GM19240 (cell line): Measurements from ENCODE around the gene LRP1.

Experiments
- DNase-seq: peaks from one replicate; pipeline ENCODE4 v3.0.0; 2011; ENCODE audit warnings: low spot score; ENCODE audit not compliant: insufficient read length

The LRP1 gene

DNA sequence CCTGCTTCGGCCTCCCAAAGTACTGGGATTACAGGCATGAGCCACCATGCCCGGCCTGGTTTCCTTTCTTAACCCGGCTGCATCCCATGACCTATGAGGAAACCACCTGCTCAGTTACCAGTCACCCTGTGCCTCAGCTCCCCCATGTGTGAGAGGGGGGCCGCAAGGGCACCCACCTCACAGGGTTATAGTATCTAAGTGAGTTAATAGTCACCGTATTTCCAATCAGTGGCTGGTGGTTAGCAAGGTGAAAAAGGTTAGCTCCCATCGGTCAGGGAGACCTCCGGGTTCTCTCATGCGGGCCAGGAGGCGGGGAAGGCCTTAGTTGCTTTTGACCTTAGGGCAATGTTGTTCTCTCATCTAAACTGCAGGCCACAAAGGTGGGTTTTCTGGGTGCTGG, 6.7 kb downstream of the LRP1 start:
- no peak for DNase-seq

DNA sequence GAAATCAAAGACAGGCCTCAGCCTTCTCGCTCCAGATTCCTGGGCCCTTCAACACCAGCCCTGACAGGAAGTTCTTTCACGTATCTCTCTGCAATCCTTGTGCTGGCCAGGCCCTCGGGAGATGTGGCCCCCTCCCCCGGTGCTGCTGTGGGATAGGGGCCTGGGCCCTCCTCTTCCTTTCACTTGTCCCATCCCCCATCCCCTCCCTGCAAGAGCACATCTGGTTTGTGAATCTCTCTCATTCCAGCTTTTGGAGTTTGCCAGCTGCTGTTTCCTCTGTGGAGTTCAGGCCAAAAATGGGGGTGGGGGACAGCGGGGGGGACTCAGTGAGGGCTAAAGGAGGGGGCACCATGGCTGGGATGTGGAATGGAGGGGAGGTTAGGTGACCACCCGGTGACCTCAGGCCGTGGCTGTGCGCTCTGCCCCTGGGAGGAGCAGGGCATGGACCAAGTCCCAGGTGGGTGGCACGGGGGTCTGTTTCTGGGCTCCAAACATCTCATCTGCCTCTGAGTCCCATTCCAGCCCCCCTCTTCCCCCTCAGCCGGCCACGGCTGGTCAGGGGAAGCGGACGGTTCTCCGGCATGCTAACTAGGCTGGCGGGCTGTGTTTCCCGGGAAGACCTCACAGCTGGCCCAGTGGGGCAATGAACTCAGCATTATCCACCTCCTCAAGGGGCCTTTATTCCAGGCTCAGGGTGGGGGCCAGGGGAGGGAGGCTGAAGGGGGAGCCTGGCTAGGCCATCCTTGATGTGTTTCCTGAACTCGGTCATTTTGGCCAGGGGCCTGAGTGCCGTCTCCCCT, 7.4 kb downstream of the LRP1 start:
- no peak for DNase-seq

DNA sequence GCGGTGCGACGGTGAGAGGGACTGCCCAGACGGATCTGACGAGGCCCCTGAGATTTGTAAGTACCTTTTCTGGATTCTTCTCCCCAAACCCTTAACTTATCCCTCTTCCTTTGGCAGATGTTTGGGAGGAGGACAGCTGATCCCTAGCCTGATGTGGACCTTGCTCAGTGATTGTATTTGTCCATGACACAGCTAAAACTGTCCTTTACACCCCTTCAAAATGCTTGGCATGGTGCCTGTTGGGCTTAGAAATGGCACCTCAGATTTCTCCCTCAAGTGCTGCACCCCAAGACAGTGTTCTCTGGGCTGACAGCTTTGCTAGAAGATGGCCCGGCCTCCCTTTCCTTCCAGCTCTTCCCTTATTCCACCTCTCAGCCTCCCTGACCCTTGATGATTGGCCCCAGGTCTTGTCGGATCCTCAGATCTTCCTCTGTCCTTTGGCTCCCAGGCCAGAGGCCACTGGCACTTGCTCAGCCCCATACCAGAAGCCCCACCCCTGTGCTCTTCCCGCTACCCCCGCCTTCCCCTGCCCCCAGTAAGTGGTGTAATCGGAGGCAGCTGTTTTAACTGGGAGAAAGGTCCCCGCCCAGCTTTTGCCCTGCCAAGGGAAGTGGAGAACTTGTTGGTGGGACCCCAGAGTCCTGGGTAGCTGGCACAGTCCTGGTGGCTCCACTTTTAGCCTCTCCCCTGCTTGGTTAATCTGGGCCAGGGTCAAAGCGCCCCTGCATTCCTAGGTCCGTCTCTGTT, 10.4 kb downstream of the LRP1 start:
- no peak for DNase-seq

DNA sequence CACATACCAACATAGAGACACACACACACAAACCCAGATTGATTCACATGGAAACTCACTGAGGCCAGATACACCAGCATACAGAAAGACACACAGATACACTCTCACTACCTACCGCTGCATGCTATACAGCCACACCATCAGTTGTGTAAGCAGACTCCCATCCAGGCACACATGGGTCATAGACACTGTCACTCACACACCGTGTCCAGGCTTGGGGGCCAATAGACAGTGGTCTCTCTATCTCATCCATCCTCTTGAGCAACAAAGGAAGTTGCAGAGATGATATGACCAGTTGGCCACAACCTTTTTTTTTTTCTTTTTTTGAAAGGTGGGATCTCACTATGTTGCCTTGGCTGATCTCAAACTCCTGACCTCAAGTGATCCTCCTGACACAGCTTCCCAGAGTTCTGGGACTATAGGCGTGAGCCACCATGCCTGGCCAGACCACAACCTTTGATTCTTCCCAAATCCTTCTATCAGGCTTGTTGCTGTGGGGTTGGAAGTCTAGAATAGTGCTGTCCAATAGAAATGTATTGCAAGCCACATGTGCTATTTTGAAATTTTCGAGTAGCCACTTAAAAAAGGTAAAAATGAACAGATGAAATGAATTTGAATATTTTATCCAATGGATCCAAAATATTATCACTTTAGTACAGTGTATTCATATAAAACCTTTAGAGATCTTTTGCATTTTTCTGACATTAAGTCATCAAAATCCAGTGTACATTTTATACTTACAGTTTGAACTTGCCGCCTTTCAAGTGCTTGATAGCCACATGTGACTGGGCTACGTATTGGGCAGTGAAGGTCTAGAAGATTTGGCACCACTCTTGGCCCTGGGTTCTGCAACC, 11.7 kb downstream of the LRP1 start:
- DNase-seq: no peak

DNA sequence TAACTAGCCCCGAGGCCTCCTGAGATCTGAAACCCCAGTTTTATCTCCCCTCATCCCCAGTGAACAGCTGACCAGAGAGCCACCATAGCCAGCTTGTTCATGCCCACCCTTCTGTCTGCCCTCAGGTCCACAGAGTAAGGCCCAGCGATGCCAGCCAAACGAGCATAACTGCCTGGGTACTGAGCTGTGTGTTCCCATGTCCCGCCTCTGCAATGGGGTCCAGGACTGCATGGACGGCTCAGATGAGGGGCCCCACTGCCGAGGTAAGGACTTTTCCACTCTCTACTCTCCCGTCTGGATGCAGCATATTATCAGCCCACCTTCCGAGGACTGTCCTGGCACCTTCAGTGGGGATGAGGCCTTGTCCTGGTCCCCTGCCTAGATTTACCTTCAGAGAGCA, 13.0 kb downstream of the LRP1 start:
- no peak for DNase-seq

DNA sequence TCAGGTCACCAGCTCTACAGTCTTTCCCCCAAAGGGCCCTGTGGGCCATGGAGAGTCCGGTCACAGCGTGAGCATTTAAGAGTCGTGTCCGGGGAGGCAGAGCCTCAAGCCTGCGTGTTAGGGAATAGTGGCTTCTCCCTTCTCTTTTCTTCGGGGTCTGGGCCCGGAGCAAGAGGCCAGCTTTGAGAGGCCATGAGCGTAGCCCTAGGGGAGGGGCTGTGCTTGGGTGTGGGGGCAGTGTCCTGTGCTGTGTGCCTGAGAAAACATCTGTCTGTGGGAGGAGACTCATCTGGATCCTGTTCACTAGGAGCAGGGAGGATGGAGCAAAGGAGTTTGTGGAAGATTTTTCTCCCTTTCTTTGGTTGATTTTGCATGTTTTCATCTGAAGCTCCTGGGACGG, 13.8 kb downstream of the LRP1 start:
- DNase-seq: no peak

DNA sequence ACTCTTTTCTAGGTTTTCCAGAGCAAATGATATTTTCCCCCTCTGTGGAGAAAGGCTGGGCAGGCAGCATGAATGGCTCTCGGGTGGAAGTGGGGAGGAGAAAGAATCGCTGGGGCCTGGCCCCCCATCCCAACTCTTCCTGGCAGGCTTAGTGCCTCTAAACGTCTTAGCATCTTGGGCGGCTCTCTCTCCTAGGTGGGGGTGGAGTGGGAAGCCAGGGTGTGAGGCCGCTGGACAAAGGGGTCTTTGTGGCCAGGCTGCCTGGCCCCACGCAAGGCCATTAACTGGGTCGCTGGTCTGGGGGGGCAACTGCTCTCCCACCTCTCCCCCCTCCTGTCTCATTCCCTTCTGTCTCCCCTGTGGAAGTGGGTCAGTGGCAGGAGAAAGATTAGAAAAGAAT, 14.4 kb downstream of the LRP1 start:
- DNase-seq: no peak

DNA sequence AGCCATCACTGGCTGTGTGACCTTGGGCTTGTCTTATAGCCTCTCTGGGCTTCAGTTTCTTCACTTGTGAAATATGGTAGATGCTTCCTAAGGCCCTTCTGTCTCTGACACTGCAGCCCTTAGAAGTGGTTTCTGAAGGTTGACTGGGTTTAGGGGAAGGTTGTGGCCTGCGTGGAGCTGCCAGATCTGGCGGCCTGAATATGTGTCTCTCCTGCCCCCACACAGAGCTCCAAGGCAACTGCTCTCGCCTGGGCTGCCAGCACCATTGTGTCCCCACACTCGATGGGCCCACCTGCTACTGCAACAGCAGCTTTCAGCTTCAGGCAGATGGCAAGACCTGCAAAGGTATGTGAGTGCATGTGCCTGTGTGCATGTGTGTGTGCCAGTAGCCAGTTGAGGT, 15.2 kb downstream of the LRP1 start:
- no peak for DNase-seq

DNA sequence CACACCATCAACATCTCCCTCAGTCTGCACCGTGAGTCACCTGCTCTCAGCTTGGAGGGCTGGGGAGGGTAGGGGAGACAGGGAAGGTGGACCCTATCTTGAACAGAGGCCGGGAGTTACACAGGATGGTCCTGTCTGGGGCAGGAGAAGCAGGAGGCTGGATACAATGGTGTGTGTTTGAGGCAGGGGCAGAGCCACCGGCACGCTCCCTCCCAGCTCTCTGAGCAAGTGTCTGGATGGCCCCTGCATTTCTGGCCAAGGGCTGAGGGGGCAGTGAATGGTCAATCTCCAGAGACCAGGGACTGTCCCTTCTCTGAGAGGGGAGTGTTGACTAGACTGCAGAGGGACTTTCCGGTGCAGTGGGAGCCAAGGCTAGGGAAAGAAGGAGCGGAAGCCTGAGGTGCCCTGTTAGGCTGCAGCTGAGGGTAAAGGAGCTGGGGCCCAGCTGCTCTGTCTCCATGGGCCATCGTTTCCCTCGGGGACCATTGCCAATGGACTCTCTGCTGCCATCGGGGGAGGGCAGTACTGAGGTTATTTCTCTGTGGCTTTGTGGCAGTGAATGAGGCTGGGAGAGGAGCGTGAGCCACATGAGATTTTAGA, 17.3 kb downstream of the LRP1 start:
- no peak for DNase-seq

DNA sequence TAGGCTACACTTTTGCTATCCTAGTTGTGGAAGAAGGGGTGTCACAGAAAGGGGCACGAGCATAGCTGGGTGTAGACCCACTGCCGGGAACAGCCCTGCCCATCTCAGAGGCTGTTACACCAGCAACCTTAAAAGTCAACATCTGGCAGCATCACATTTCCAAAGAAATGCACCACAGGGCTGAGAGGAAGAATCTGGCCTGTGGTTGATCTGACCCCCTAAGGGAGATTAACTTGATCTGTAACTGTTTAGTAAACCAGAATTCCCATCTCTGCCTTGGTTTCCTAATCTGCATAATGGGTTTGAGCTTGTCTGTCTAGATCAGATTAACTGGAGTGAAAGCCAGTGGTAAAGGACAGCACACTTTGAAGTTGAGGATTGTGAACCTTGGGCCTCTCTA, 17.8 kb downstream of the LRP1 start:
- no peak for DNase-seq

DNA sequence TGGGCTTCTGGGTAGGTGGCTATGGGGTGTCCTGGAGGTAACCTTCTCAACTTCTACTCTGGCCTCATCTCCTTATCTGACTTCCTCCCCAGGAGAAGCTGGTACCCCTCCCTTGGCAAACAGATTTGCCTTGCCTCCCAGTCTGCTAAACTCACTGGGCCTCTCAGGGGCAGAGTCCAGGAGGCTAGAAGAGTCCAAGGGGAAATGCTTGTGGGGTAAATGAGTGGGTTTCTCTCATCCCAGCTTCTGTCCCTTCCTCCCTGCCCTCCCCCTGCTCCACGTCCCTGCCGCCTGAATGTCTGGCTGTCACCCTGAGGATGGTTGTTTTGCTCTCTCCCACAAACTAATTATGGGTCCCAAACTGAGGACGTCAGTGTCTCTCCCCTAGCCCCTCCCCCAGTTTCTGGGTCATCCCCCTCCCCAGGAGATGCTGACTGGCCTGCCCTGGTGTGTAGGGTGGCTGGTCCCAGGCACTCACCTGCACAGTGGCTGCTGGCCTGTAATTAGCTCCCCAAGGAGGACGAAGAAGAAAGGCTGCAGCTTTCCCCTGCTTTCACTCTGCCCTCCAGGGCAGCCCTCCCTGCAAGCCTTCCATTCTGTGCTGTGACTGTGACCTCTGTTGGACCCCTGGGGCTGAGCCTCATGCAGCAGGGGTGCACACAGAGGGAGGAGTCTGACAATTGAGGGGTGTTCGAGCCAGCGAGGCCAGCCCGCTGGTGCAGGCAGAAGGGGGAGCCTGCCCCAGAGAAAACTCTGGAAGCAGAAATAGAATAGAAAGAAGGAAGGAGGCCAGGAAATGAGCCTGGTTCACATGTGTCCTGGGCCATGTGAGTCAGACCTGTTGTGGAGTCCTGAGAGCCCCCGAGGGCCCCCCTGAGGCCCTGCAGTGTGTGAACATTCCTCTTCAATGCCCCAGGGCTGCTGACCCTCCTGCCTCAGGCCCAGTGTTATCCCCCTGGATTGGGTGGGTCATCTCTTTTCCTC, 19.0 kb downstream of the LRP1 start, which contains the start of gene LRP1-AS:
Gene LRP1-AS, minus strand, starts transcription at position 659 of the 984 bp plus-strand sequence.
- no peak for DNase-seq

DNA sequence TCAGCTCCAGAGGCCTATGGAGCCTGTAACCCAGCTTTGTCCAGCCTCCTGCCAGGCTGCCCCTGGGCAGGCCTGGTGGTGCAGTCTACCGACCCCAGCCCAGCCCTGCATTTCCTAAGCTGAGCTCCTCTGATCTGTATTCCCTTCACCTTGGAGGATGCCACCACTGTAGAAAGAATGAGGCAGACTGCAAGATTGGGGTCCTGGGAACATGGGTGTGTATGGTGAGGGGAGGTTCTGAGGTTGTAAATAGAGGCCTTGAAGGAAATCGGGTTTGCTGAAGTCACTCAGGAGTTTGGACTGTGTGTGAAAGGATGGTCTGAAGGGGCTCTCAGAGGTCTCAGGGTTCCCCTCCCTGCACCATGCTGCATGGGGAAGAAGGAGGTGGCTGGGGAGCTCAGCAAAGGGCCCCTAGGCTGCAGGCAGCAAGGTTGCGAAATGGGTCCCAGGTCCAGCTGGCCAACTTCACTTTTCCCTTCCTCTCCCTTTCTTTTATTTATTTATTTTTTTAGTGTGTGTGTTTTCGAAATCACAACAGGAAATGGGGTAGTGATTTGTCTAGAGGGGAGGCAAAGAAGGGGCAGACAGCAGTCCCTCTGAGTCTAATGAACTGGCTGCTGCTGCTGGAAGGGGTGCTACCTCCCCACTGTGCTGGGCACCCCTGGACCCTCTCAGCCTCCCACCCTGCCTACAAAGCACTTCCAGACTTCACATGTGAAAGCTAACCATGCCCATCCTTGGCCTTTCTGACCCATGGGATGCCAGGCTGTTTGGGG, 20.4 kb downstream of the LRP1 start:
- DNase-seq: no peak

DNA sequence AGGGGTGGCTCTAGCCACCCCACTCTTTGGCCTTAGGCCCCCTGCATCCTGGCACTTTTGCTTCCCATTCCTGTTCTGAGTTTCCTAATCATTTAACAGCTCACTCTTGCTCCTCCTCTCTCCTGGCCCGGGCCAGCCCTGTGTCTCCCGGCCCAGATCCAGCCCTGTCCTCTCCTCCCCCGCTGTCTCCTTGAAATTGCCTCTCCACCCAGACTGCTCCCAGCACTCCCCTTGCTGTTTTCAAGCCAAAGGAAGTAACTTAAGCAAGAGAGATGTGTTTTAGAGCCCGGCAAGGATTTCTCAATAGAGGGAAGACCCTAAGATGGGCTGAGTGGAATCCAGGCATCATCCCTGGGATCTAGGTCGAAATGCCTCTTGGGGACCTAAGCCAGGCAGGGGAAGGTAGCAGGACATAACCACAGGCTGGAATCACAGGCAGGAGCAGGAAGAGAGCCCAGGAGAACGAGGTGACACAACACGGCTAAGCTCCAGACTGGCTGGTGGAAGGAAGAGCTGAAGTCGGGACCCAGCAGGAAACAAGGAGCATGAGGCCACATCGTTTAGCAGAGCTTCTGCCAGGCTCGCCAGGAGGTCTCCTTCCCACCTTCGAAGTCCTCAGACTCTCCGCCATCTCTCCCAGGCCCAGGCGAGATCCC, 21.1 kb downstream of the LRP1 start:
- DNase-seq: no peak

DNA sequence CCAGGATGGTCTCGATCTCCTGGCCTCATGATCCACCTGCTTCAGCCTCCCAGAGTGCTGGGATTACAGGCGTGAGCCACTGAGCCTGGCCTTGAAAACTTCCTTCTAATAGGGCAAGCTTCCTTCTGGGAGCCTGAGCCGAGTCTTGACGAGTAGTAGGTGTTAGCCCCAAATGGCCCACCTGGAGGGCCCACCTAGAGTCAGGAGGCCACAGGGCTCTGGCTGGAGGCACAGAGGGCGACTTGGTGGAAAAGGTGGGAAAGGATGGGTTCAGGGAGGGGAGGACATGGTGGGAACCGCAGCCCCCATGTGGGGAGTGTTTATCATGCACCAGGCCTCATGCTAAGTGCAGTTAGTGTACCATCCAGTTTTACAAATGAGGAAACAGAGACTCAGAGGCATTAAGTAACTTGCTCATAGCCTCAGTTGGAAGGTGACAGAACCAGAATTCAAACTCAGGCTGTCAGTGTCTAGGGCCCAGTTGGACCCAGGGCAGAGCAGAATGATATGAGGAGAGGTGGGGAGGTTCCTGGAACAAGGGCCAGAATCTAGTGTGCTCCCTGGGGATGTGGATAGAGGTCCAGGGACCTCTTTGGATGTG, 22.2 kb downstream of the LRP1 start:
- no peak for DNase-seq

DNA sequence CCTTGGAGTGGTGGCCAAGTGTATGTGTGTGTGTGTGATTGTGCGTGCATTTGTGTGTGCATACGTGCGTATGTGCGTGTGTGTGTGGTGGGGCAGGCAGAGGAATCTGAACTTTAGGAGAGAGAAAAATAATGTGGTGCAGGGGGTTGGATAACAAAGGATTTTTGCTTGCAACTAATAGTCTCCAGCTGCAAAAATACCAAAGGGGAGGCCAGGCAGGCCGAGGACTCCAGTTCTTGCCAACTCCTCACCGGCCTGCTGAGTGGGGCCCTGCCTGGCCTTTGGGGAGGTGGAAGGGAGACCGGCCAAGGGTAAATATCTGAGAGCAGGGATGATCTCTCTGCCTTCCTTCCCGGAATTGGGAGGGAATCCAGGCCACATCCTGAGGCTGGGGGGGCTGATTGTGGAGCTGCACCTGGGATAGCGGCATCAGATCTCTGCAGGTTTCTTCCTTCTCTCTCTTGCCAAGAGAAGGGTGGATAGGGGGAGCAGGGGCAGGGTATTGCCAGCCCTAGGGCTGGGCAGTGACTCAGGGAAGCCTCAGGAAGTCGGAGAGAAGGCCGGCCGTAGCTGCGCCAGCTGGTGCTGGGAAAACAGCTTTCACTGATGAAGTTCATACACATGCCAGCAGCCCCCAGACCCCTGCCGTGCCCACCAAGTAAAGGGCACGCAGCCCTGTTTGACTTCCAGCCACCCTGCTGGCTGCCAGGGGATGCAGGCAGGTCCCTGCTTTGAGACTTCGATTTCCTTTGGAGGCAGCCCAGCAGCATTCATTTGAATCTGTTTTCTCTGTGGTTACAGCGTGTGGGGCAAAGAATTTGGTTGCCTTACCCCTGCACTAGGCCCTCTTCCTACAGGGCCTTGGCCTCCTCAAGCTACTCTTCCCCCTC, 23.7 kb downstream of the LRP1 start:
- no peak for DNase-seq

DNA sequence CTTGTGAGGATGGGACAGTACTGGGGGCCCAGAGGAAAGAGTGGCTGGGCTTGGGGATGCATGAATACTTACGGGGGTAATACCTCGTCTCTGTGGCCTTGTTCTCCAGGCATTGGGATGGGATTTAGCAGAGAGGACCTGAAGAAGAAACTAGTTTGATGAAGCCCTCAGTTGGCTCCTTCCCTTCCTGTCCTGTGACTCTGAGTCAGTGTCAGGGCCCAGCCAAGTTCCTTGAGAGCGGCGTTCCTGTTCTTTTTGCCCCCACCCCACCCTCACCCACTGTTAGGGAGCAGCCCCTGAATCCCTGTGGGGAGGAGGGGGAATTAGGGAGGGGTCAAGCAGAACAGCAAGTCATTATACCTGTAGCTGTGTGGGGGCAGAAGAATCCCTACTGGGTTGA, 24.4 kb downstream of the LRP1 start:
- DNase-seq: no peak

DNA sequence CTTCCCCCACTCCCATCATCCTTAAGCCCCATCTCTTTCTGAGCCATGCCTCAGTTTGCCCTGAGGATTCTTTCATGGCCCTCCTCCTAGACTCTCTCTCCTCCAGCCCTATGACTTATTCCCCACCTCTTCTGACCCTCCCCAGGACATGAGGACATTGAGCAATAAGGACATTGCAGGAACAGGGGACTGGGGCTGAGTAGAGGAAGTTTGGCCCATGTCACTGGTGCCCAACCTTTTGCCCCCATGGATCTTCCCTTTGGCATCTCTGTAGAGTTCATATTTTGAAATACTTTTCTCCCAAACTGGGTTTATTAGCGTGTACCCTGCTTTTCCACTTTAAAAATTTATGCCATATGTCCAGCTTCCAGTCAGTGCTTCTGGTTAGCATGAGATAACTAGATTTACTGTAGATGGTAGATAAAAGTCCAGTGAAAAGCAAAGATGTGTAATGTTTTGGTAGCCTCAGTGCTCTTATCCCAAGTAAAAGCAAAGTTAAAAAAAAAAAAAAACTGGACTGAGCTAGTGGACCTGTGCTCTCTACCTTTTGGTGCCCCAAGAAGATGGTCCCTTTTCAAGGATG, 25.2 kb downstream of the LRP1 start:
- DNase-seq: no peak
